ENCODE measurements around the gene CREBBP. TPM values are rescaled to one million over a fixed set of nuclear protein-coding genes. Genes with fewer than 3 reads are reported as not detected.

The CREBBP gene
- total and polyA plus RNA-seq, 9 of the 15 experiments (the other 6 are each of a cell fraction or from before 2014, with no cell fraction given), result 0.70 to 24.8 (median 5.6) TPM

DNA sequence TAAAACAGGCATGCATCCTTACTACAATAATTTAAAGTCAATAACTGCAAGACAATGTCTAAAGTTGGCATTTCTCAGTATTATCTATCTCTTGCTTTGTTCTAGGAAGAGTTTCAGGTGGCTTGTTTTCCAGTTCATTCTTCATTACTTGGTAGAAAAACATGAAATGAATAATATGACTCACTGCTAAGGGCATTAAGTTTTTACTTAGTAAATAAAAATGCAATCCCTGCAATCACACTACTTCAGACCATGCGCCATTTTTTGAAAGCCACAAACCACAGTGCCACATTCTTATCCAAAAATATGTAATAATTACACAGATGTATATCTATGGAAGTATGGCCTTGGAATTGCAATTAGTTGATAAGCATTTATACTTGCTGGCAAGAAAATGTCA lies 55.4 kb downstream of the CREBBP start:
- DNase-seq (ENCODE audit: extremely low read depth in 1 of 4, low spot score in 3 of 4) (no peak), ATAC-seq (no peak), FAIRE-seq (no peak)
- H3K4me1 ChIP-seq (replicated peaks in 1 of 2; ENCODE audit: control insufficient read depth in 2 of 2, insufficient read depth in 2 of 2, low read length in 2 of 2), result peaks cover 24 to 27% of the 10 kb centered on the region in 2 experiments
- no peak overlapping the region for H3K27ac ChIP-seq (ENCODE audit: extremely low read depth, low read depth, low read length)
- TF ChIP-seq HMG20B (CRISPR knock-in tag; IDR thresholded peaks at IDR 0.05) (no peak), THRAP3 (IDR thresholded peaks at IDR 0.05; ENCODE audit: borderline replicate concordance) (no peak), CAMTA2 (CRISPR knock-in tag; conservative IDR thresholded peaks at IDR 0.05) (no peak), DDX20 (tag; IDR thresholded peaks at IDR 0.05; ENCODE audit: low read depth) (no peak), MCM2 (IDR thresholded peaks at IDR 0.05; ENCODE audit: low read depth) (no peak), ZNF766 (CRISPR knock-in tag; conservative IDR thresholded peaks at IDR 0.05) (no peak), FOXO4 (CRISPR knock-in tag; IDR thresholded peaks at IDR 0.05) (no peak), LEF1 (IDR thresholded peaks at IDR 0.05) (no peak), PHTF2 (CRISPR knock-in tag; IDR thresholded peaks at IDR 0.05) (no peak), MCM7 (IDR thresholded peaks at IDR 0.05) (no peak), IRF2 (CRISPR knock-in tag; IDR thresholded peaks at IDR 0.05) (no peak), HIVEP1 (CRISPR knock-in tag; IDR thresholded peaks at IDR 0.05) (no peak), CCNT2 (IDR thresholded peaks at IDR 0.05; ENCODE audit: borderline replicate concordance, extremely low read depth, insufficient read length, low read depth, low read length) (no peak), SMAD4 (CRISPR knock-in tag; conservative IDR thresholded peaks at IDR 0.05) (no peak)
- TF ChIP-seq, protein P1, sequence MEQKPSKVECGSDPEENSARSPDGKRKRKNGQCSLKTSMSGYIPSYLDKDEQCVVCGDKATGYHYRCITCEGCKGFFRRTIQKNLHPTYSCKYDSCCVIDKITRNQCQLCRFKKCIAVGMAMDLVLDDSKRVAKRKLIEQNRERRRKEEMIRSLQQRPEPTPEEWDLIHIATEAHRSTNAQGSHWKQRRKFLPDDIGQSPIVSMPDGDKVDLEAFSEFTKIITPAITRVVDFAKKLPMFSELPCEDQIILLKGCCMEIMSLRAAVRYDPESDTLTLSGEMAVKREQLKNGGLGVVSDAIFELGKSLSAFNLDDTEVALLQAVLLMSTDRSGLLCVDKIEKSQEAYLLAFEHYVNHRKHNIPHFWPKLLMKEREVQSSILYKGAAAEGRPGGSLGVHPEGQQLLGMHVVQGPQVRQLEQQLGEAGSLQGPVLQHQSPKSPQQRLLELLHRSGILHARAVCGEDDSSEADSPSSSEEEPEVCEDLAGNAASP (IDR thresholded peaks at IDR 0.05), result no peak
- no peak overlapping the region for H3K9ac ChIP-seq (ENCODE audit: insufficient read depth in 1 of 2, low read depth in 2 of 2, low read length in 2 of 2)
- no peaks in the 10 kb centered on the region for H3K27me3 ChIP-seq (ENCODE audit: control insufficient read depth in 2 of 2, insufficient read depth in 2 of 2, low read length in 2 of 2)
- in situ Hi-C loops (cut with MboI) (no loop called here), intact Hi-C loops (cut with micrococcal nuclease) (no loop called here)
- H2AFZ ChIP-seq (ENCODE audit: low read depth, low read length), result no peak overlapping the region
- ChIA-PET CTCF (ENCODE audit: low intra/inter-chr PET ratio) (no interaction called here), POLR2A (no interaction called here)
- H3K4me3 ChIP-seq, result no peak overlapping the region
- peaks cover 80% of the 10 kb centered on the region for H3K79me2 ChIP-seq (ENCODE audit: control insufficient read depth, insufficient read depth, low read length)
- H3K4me2 ChIP-seq (ENCODE audit: insufficient read depth, low read length), result no peak overlapping the region
- peaks cover 37% of the 10 kb centered on the region for H4K20me1 ChIP-seq (replicated peaks; ENCODE audit: control insufficient read depth, insufficient read depth, low read length)
- BruUV-seq (replicated peaks), result no TSS peak
- H3K9me1 ChIP-seq (ENCODE audit: control insufficient read depth, insufficient read depth, low read length), result peaks cover 13% of the 10 kb centered on the region
- no peaks in the 10 kb centered on the region for H3K9me3 ChIP-seq (replicated peaks; ENCODE audit: control insufficient read depth, insufficient read depth, low read depth, low read length)
- WGBS (ENCODE audit: insufficient coverage, low coverage, missing lambda C conversion rate), result 75% methylated on average over 1 of the region's 1 CpG
- peaks cover 4% of the 10 kb centered on the region; the same call in 2 of the 3 replicates for H3K36me3 ChIP-seq (ENCODE audit: control insufficient read depth, insufficient read depth, low read length)

All from K562 (cell line).